ENCODE measurements around the gene MAP3K4. TPM values are rescaled to one million over a fixed set of nuclear protein-coding genes. Genes with fewer than 3 reads are reported as not detected.

MAP3K4 gene
- total and polyA plus RNA-seq, 2 donors from 2014 or later, result 13.0 to 52.8 TPM

DNA sequence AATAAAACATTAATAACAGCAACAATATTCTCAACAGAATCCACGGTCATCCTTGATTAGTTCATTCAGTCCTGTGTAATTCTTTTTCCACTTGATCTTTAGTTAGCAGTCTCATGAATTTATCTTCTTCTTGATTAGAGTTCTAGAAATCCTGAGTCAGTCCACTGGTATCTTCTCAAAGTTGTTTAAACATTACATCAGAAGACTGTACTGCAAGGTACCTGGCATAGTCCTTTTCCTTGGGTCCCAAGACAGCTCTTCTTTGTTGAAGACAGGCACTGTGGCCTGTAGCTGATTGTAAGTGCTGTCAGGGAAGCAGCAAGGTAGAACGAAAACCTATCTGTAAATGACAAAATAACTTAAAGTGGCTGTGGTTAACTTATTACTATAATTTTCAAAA is 11.8 kb downstream of the MAP3K4 start:
- FAIRE-seq (no peak), DNase-seq (no peak)
- H3K27me3 ChIP-seq (ENCODE audit: control insufficient read depth, insufficient read depth, low read length), result no peaks in the 10 kb centered on the region
- intact Hi-C loops (cut with DNase I), result no loop called here
- H3K27ac ChIP-seq (ENCODE audit: low read depth in 2 of 2, low read length in 2 of 2), result no peak overlapping the region
- no peak for TF ChIP-seq CTCF (IDR thresholded peaks at IDR 0.05; ENCODE audit: borderline replicate concordance, extremely low read depth, insufficient read depth)
- no peaks in the 10 kb centered on the region for H3K9me3 ChIP-seq (ENCODE audit: control insufficient read depth in 2 of 3, insufficient read depth in 1 of 3, low read length in 3 of 3)
- H3K4me3 ChIP-seq (ENCODE audit: low read length in 3 of 3), result no peak overlapping the region
- no peaks in the 10 kb centered on the region for H3K36me3 ChIP-seq (ENCODE audit: control insufficient read depth in 2 of 3, insufficient read depth in 3 of 3, low read length in 3 of 3)
- H3K4me1 ChIP-seq (ENCODE audit: control insufficient read depth in 2 of 3, insufficient read depth in 2 of 3, low read depth in 1 of 3, low read length in 3 of 3), result peaks cover 0 to 5% (median 3%) of the 10 kb centered on the region in 3 donors
- no peak overlapping the region for H3K9ac ChIP-seq (ENCODE audit: low read length in 3 of 3)

GRCh38 chr6:161008245-161008644 is 16.7 kb downstream of the MAP3K4 start:
- Histone ChIP-seq H3K27ac (ENCODE audit: low read depth in 2 of 2, low read length in 2 of 2) (no peak overlapping the region), H3K4me1 (ENCODE audit: control insufficient read depth in 2 of 3, insufficient read depth in 2 of 3, low read depth in 1 of 3, low read length in 3 of 3) (peaks cover 0 to 5% (median 2%) of the 10 kb centered on the region in 3 donors), H3K36me3 (ENCODE audit: control insufficient read depth in 2 of 3, insufficient read depth in 3 of 3, low read length in 3 of 3) (no peaks in the 10 kb centered on the region), H3K27me3 (ENCODE audit: control insufficient read depth, insufficient read depth, low read length) (no peaks in the 10 kb centered on the region), H3K9me3 (ENCODE audit: control insufficient read depth in 2 of 3, insufficient read depth in 1 of 3, low read length in 3 of 3) (no peaks in the 10 kb centered on the region), H3K4me3 (ENCODE audit: low read length in 3 of 3) (no peak overlapping the region), H3K9ac (ENCODE audit: low read length in 3 of 3) (no peak overlapping the region)
- FAIRE-seq, result no peak
- DNase-seq, result no peak
- intact Hi-C loops (cut with DNase I), result no loop called here
- no peak for TF ChIP-seq CTCF (IDR thresholded peaks at IDR 0.05; ENCODE audit: borderline replicate concordance, extremely low read depth, insufficient read depth)

GRCh38 chr6:161009991-161010390 is 18.4 kb downstream of the MAP3K4 start:
- no peak for FAIRE-seq

More at GRCh38 chr6:161009991-161010390, 18.4 kb downstream of the MAP3K4 start:
- H3K9ac ChIP-seq (ENCODE audit: low read length in 3 of 3), result no peak overlapping the region
- H3K27ac ChIP-seq (ENCODE audit: low read depth in 2 of 2, low read length in 2 of 2), result no peak overlapping the region
- intact Hi-C loops (cut with DNase I), result no loop called here
- DNase-seq, result no peak
- no peaks in the 10 kb centered on the region for H3K27me3 ChIP-seq (ENCODE audit: control insufficient read depth, insufficient read depth, low read length)
- H3K4me3 ChIP-seq (ENCODE audit: low read length in 3 of 3), result no peak overlapping the region
- H3K4me1 ChIP-seq (ENCODE audit: control insufficient read depth in 2 of 3, insufficient read depth in 2 of 3, low read depth in 1 of 3, low read length in 3 of 3), result peaks cover 0 to 5% (median 2%) of the 10 kb centered on the region in 3 donors
- no peaks in the 10 kb centered on the region for H3K36me3 ChIP-seq (ENCODE audit: control insufficient read depth in 2 of 3, insufficient read depth in 3 of 3, low read length in 3 of 3)
- TF ChIP-seq CTCF (IDR thresholded peaks at IDR 0.05; ENCODE audit: borderline replicate concordance, extremely low read depth, insufficient read depth), result no peak
- H3K9me3 ChIP-seq (ENCODE audit: control insufficient read depth in 2 of 3, insufficient read depth in 1 of 3, low read length in 3 of 3), result no peaks in the 10 kb centered on the region
